Nephron progenitor cell (in vitro differentiated cells): ENCODE data around the gene TOP3B.
A peak's percentile ranks its signal among the peaks of the same experiment; 100 is the strongest.

Source experiments
- DNase-seq: peaks from one replicate; pipeline ENCODE4 v3.0.0; 2021
- H3K27ac Mint-ChIP-seq: 2 replicates; pipeline ENCODE4 v1.8.0; 2021; ENCODE audit warnings: mild to moderate bottlenecking, moderate library complexity, mixed read lengths
- H3K27me3 Mint-ChIP-seq: 2 replicates; pipeline ENCODE4 v1.8.0; 2021; ENCODE audit warnings: mild to moderate bottlenecking, low read depth, mixed read lengths; ENCODE audit not compliant: poor library complexity
- H3K36me3 Mint-ChIP-seq: 2 replicates; pipeline ENCODE4 v1.8.0; 2021; ENCODE audit warnings: low read depth, mixed read lengths
- H3K4me1 Mint-ChIP-seq: 2 replicates; pipeline ENCODE4 v1.8.0; 2021; ENCODE audit warnings: mixed read lengths
- H3K4me3 Mint-ChIP-seq: 2 replicates; pipeline ENCODE4 v1.8.0; 2021; ENCODE audit warnings: mild to moderate bottlenecking, moderate library complexity, mixed read lengths
- H3K9me3 Mint-ChIP-seq: 2 replicates; pipeline ENCODE4 v1.8.0; 2021; ENCODE audit warnings: mild to moderate bottlenecking, moderate library complexity, mixed read lengths
- TF ChIP-seq, protein P1 (sequence below): fragments of 200-600 bp; sonication (generic); IDR thresholded peaks from 2 replicates; pipeline ENCODE4 v1.5.0; 2021; ENCODE audit warnings: antibody characterized with exemption

TOP3B gene

DNA sequence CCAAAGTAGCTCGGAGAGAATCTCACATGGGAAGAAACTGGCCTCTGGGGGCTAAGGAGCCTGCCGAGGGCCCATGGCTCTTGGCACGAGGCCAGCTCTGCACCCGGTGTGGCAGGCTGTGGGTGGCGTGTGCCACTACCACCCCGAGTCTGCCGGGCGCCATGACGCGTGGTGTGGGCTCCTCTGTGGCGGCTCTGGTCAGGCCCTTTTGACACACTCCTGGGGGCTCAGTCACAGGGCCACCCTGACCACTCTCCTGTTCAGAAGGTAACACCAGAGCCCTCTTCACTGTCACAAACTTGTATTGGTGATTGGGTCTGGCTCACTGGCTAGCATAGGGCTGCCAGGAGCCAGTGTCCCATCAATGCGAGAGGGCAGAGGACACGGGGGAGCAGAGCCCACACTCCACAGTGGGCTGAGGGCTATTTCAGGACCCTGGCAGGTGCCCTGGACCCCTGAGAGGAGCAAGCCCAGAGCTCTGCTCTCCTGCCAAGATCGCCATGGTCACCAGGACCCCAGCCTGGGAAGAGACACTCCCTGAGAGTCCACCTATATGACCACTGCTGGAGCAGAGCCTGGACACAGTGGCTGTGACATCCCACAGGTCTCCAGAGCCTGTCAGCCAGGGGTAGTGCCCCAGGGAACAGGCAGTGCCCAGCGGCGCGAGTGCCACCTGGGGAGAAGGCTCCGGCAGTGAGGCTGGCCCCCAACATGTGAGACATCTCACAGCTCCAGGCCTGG lies 21.3 kb downstream of the TOP3B start:
- H3K27ac Mint-ChIP-seq = no peak overlapping the region
- H3K27me3 Mint-ChIP-seq = no peaks in the 10 kb centered on the region
- TF ChIP-seq, protein P1, sequence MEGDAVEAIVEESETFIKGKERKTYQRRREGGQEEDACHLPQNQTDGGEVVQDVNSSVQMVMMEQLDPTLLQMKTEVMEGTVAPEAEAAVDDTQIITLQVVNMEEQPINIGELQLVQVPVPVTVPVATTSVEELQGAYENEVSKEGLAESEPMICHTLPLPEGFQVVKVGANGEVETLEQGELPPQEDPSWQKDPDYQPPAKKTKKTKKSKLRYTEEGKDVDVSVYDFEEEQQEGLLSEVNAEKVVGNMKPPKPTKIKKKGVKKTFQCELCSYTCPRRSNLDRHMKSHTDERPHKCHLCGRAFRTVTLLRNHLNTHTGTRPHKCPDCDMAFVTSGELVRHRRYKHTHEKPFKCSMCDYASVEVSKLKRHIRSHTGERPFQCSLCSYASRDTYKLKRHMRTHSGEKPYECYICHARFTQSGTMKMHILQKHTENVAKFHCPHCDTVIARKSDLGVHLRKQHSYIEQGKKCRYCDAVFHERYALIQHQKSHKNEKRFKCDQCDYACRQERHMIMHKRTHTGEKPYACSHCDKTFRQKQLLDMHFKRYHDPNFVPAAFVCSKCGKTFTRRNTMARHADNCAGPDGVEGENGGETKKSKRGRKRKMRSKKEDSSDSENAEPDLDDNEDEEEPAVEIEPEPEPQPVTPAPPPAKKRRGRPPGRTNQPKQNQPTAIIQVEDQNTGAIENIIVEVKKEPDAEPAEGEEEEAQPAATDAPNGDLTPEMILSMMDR = no peak
- no peak overlapping the region for H3K4me3 Mint-ChIP-seq
- DNase-seq = no peak
- peaks cover 24% of the 10 kb centered on the region for H3K36me3 Mint-ChIP-seq
- no peaks in the 10 kb centered on the region for H3K9me3 Mint-ChIP-seq
- H3K4me1 Mint-ChIP-seq = no peaks in the 10 kb centered on the region

DNA sequence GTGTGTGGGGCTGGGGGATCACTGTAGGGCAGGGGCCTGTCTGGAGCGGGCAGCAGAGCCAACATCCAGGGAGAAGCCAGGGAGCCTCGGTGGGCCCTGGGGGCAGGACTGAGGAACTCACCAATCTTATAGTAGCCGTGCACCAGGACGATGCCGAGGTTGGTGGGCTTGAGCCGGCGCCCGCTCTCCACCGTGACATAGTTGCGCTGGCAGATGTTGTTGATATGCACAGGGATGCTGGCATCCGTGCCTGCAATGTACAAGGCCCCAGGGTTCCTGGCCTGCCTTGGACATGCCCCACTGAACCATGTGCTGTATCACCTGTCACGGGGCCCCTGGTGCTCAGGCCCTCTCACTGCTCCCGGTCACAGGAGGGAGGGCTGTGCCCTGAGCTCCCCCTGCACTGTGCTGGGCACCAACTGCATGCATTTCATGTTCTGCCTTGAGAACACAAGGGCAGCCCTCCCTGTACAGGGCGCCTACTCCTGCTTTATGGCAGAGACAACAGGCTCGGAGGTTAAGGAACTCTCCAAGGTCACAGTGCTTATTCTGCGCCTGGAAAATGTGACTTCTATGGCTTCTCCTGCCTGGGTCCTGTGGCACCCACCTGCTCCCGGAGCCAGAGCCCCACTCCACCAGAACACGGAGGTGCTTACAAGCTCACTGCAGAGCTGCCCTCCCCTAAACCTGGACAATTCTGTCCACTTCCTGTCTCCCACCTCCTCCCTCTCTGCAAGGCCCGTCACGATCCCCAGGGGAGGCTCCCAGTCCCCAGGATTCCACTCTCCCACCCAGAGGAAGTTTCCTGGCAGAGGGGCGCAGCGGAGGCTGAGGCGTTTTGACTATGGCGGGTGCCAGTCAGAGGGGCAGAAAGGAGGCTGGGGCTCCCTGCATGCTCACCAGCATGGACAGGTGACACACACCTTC lies 22.1 kb downstream of the TOP3B start:
- Mint-ChIP-seq H3K27ac (peak overlapping the region; percentile 68), H3K9me3 (no peaks in the 10 kb centered on the region), H3K4me1 (no peaks in the 10 kb centered on the region), H3K36me3 (peaks cover 19% of the 10 kb centered on the region), H3K4me3 (no peak overlapping the region), H3K27me3 (no peaks in the 10 kb centered on the region)
- TF ChIP-seq, protein P1 = no peak
- no peak for DNase-seq

DNA sequence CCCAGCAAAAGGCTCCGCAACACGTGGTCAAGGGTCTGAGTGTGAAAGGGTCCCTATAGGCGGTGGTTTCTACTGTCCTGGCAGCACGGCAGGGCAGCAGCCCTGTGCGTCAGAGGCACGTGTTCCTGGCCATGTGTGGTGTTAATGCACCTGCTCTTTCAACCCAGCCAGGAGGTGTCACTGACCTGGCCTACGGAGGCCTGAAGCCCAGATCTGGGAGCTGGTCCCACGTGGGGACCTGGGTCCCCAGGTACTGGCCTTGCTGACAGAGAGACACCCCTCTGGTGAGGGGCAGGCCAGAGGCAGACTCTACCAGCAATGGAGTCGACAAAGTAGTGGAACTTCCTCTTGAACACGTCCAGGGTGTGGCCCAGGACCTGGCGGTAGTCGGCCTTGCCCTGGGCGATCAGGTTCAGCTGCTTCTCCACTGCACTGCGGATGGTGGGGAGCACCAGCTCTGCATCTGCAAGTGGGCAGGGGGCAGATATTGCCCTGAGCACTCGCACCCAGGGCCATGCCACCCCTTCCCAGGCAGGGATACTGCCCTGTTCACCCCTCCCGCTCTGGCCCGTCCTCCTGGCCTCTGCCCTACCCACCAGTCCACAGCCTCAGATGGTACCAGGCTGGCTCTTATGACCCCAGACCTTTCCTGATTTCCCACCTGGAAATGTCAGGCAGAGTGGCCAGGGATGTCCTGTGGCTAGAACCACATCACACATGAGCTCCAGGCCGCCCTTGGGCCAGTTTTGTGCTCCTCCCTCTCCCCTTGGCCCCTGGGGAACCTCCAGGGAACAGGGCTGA lies 23.1 kb downstream of the TOP3B start:
- no peaks in the 10 kb centered on the region for H3K9me3 Mint-ChIP-seq
- H3K4me3 Mint-ChIP-seq = no peak overlapping the region
- H3K36me3 Mint-ChIP-seq = peaks cover 10% of the 10 kb centered on the region
- no peak for DNase-seq
- H3K27me3 Mint-ChIP-seq = no peaks in the 10 kb centered on the region
- H3K27ac Mint-ChIP-seq = no peak overlapping the region
- no peaks in the 10 kb centered on the region for H3K4me1 Mint-ChIP-seq
- TF ChIP-seq, protein P1 = no peak

DNA sequence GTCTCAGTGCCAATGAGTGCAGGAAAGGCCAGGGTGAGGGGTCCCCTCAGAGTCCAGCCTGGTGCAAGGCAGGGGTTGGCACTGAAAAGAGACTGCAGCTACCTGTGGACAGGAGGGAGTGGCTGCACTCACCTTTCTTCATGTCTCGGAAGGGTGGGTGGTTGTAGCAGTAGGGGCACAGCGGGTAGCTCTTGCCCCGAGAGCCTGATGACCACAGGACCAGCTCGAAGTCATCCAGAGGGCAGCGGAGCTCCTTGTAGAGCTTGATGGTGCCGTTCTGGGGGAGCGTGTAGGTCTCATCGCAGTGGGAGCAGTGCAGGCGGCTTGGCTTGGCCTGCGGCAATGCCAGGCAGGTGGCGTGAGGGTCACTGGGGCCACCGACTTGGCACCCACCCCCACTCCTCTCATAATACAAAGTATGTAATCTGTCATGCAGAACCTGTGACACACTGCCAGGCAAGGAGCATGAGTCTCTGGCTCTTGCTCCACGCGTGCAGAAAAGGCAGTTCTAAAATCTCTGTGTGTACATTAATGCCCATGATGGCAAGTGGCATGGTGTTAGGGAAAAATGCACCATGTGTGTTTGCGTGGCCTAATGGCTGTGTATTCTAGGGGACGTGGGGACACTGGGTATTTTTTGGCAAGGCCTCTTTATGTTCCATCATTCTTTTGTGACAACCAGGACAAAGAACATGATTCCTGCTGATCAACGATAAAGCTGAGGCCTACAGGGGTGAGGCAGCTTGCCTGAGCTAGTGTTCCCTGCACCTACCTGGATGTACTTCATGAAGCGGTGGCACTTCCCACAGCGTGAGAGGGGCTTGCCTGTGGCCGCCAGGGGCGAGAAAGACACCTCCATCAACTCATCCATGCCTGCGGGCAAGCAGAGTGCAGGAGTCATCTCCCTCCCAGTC lies 24.0 kb downstream of the TOP3B start:
- TF ChIP-seq, protein P1 = no peak
- Mint-ChIP-seq H3K9me3 (no peaks in the 10 kb centered on the region), H3K4me3 (no peak overlapping the region)

More for the DNA sequence above, 24.0 kb downstream of the TOP3B start:
- Mint-ChIP-seq H3K4me1 (no peaks in the 10 kb centered on the region), H3K36me3 (peaks cover 4% of the 10 kb centered on the region), H3K27me3 (peaks cover 4% of the 10 kb centered on the region), H3K27ac (no peak overlapping the region)
- no peak for DNase-seq
